ENCODE measurements around the gene IRAK3. TPM values are rescaled to one million over a fixed set of nuclear protein-coding genes. Genes with fewer than 3 reads are reported as not detected.
"Not testable (repeated sequence)": the region's sequence is repeated elsewhere in the genome, so short reads cannot be mapped to it uniquely, and the experiment has no call there.

The IRAK3 gene
- total RNA-seq, 1 experiment from 2014 or later: 0.70 TPM

- TF ChIP-seq AFF4 (CRISPR knock-in tag; IDR thresholded peaks at IDR 0.05; ENCODE audit: borderline replicate concordance): no peak
- TF ChIP-seq CREM (CRISPR knock-in tag; IDR thresholded peaks at IDR 0.05): no peak
- TF ChIP-seq NFATC4 (CRISPR knock-in tag; IDR thresholded peaks at IDR 0.05): no peak
- no peak for TF ChIP-seq E2F1 (CRISPR knock-in tag; IDR thresholded peaks at IDR 0.05)
- TF ChIP-seq RELA (CRISPR knock-in tag; IDR thresholded peaks at IDR 0.05; ENCODE audit: borderline replicate concordance): no peak
Measured at GRCh38 chr12:66228462-66228861, 39.4 kb downstream of the IRAK3 start (continued).

- CTCF ChIA-PET: no interaction called here
- peaks cover 14% of the 10 kb centered on the region for H3K4me1 Mint-ChIP-seq
Measured at GRCh38 chr12:66232263-66232662, 43.2 kb downstream of the IRAK3 start.

GRCh38 chr12:66234037-66234693 lies 45.2 kb downstream of the IRAK3 start:
- POLR2A ChIA-PET; H3K27ac Mint-ChIP-seq; H3K36me3 Mint-ChIP-seq; CTCF ChIA-PET; H3K9me3 Mint-ChIP-seq; DNase-seq (ENCODE audit: low spot score); H3K27me3 Mint-ChIP-seq (ENCODE audit: low read depth): not testable (repeated sequence)
- H3K4me3 Mint-ChIP-seq: peak overlapping the region; percentile 58
- ATAC-seq: peak; percentile 21
- peaks cover 27% of the 10 kb centered on the region for H3K4me1 Mint-ChIP-seq

More at GRCh38 chr12:66232263-66232662, 43.2 kb downstream of the IRAK3 start:
- TF ChIP-seq JAZF1 (CRISPR knock-in tag; IDR thresholded peaks at IDR 0.05) (no peak), ZNF396 (CRISPR knock-in tag; IDR thresholded peaks at IDR 0.05; ENCODE audit: borderline replicate concordance) (no peak), GTF2I (CRISPR knock-in tag; conservative IDR thresholded peaks at IDR 0.05) (no peak), ZNF317 (CRISPR knock-in tag; IDR thresholded peaks at IDR 0.05; ENCODE audit: borderline replicate concordance, low read depth) (no peak), USF2 (CRISPR knock-in tag; IDR thresholded peaks at IDR 0.05) (no peak), ZNF138 (CRISPR knock-in tag; conservative IDR thresholded peaks at IDR 0.05) (no peak), ZNF232 (CRISPR knock-in tag; IDR thresholded peaks at IDR 0.05) (no peak), ZNF425 (CRISPR knock-in tag; conservative IDR thresholded peaks at IDR 0.05) (no peak), ESRRA (CRISPR knock-in tag; IDR thresholded peaks at IDR 0.05; ENCODE audit: borderline replicate concordance) (no peak), E2F4 (CRISPR knock-in tag; IDR thresholded peaks at IDR 0.05; ENCODE audit: borderline replicate concordance, low read depth) (no peak), FOXK1 (CRISPR knock-in tag; IDR thresholded peaks at IDR 0.05) (no peak), CREB1 (CRISPR knock-in tag; IDR thresholded peaks at IDR 0.05) (no peak), NR3C1 (CRISPR knock-in tag; conservative IDR thresholded peaks at IDR 0.05; ENCODE audit: low read depth) (no peak)
- no peak for DNase-seq (ENCODE audit: low spot score)
- no peak for ATAC-seq
- Mint-ChIP-seq H3K27me3 (ENCODE audit: low read depth) (peaks cover 6% of the 10 kb centered on the region; the same call in 1 of the 2 replicates), H3K9me3 (no peaks in the 10 kb centered on the region), H3K4me3 (no peak overlapping the region), H3K36me3 (no peaks in the 10 kb centered on the region), H3K27ac (no peak overlapping the region)
- POLR2A ChIA-PET: no interaction called here
